ENCODE measurements around the gene ZNF469.
A peak's percentile ranks its signal among the peaks of the same experiment; 100 is the strongest.
"Not testable (repeated sequence)": the region's sequence is repeated elsewhere in the genome, so short reads cannot be mapped to it uniquely, and the experiment has no call there.

The ZNF469 gene

DNA sequence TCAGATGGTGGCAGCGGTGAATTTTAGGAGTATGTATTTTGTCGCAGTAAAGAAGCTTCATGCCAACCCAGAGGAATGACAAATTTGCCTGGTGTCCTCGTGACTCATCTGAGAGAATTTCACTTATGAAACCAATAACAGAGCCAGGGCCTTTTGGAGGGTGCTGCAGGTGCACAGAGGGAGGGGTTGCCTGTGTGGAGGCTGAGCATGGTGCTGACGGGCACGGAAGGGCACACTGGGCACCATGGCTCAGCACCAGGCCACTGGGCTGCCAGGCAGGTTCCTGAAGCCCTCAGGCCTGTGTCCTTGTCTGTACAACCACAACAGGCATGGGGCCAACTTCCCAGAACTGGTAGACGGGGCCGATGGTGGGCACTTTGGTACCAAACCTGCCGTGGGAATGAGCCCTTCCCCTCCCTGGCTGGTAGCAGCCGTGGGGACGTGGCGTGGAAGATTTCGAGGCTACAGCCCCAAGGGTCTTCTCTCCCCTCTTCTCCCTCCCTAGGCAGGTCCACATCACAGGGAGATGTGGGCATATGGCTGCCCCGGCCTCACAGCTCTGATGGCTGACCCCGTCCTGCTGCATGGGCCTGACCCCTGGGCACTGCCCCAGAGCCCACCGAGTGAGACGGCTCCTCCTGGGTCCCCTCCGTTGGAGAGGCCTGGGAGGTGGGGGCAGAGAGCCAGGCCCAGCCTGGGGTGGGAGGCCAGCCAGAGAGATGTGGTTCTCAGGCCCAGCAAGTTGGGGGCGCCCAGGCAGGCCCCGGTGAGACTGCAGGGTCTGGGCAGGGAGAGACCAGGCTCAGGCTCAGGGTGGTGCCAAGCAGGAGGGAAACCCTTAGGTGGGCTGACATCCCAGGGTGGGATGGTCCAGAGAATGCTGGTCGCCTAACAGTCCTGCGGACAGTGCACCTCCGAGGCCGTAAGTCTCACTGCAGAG, 30.2 kb upstream of the ZNF469 start:
- Mint-ChIP-seq H3K4me1 (peaks cover 12% of the 10 kb centered on the region), H3K9me3 (no peaks in the 10 kb centered on the region), H3K36me3 (no peaks in the 10 kb centered on the region), H3K27me3 (peaks cover 6% of the 10 kb centered on the region), H3K27ac (no peak overlapping the region), H3K4me3 (no peak overlapping the region)
- ATAC-seq = no peak

- no peak overlapping the region for H3K4me3 Mint-ChIP-seq
- no peaks in the 10 kb centered on the region for H3K36me3 Mint-ChIP-seq
- peaks cover 11% of the 10 kb centered on the region for H3K27me3 Mint-ChIP-seq
- no peak overlapping the region for H3K27ac Mint-ChIP-seq
- ATAC-seq = no peak
- peaks cover 7% of the 10 kb centered on the region for H3K4me1 Mint-ChIP-seq
- H3K9me3 Mint-ChIP-seq = no peaks in the 10 kb centered on the region
Observed at GRCh38 chr16:88353232-88353631, 29.5 kb upstream of the ZNF469 start.

DNA sequence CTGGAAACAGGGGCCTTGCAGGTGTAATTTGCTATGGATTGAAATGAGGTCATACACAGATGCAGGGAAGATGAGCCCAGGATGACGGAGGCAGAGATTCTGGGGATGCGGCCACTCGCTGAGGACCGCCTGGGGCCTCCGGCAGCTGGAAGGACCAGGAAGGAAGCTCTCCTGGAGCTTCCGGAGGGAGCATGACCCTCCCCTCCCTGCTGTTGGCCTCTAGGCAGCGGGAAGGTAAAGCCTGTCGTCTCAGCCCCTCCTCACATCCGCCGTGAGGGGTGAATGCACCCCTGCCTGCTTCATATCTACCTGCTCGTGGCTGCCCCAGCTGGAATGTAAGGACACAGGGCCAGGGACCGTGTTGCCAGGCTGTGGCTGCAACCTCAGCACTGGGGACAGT, 29.1 kb upstream of the ZNF469 start:
- no peaks in the 10 kb centered on the region for H3K9me3 Mint-ChIP-seq
- H3K36me3 Mint-ChIP-seq = no peaks in the 10 kb centered on the region
- peaks cover 4% of the 10 kb centered on the region for H3K4me1 Mint-ChIP-seq
- H3K4me3 Mint-ChIP-seq = no peak overlapping the region
- peaks cover 13% of the 10 kb centered on the region for H3K27me3 Mint-ChIP-seq
- H3K27ac Mint-ChIP-seq = no peak overlapping the region
- no peak for ATAC-seq

DNA sequence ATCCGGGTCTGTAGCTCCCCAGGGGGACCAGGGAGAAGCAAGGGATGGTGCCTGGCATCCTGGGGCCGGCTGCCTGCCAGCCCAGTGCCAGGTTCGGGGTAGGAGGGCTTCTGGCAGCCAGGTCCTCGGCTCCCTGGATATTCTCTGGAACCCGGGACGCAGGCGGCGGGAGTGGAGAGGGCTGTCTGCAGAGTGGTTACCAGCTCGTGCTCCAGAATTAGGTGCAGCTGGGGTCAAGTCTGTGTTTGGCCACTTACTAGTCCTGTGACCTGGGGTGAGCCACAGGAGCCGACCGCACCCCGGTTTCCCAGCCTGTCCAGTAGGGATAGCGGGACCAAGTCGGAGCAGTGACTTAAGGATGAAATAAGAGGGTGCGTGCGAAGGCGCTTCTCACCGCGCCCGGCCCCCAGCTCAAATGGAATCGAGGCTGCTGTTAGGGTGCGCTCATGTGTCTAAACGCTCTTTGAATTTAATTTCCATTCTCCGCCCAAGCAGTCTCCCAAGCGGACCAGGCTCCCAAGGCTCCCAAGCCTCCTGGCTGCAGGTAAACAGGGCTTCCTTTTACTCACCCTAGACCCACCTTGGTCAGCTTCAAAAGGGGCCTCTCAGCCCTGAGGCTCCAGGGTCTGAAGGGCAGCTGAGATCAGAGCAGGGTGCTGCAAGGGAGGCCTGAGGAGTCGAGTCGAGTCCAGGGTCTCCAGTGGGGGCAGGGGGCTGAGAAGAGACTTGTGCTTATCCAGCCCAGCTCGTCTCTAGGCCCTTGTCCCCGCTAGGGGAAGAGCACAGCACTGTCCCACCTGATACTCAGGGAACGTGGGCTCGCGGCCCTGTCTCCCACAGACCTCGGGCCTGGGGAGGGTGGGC, 28.3 kb upstream of the ZNF469 start:
- peaks cover under 1% of the 10 kb centered on the region for H3K4me1 Mint-ChIP-seq
- ATAC-seq = no peak
- no peak overlapping the region for H3K27ac Mint-ChIP-seq
- peaks cover 21% of the 10 kb centered on the region for H3K27me3 Mint-ChIP-seq
- no peak overlapping the region for H3K4me3 Mint-ChIP-seq
- no peaks in the 10 kb centered on the region for H3K36me3 Mint-ChIP-seq
- H3K9me3 Mint-ChIP-seq = no peaks in the 10 kb centered on the region

DNA sequence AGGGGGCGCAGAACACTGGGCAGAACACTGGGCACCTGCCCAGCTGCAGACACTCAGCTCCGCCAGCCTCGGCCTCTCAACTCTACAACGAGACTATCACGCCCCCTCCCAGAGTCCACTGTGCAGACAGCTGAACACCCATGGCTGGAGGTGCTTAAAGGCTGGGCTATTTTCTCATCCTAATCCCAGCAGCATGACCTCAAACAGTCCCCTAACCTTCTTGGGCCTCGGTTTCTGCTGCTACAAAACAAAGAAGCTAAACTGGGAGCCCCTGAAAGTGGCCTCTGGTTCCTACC, 27.7 kb upstream of the ZNF469 start:
- ATAC-seq = no peak
- no peaks in the 10 kb centered on the region for H3K36me3 Mint-ChIP-seq
- H3K27ac Mint-ChIP-seq = no peak overlapping the region
- peaks cover 27% of the 10 kb centered on the region for H3K27me3 Mint-ChIP-seq
- H3K9me3 Mint-ChIP-seq = no peaks in the 10 kb centered on the region
- no peak overlapping the region for H3K4me3 Mint-ChIP-seq
- no peaks in the 10 kb centered on the region for H3K4me1 Mint-ChIP-seq

DNA sequence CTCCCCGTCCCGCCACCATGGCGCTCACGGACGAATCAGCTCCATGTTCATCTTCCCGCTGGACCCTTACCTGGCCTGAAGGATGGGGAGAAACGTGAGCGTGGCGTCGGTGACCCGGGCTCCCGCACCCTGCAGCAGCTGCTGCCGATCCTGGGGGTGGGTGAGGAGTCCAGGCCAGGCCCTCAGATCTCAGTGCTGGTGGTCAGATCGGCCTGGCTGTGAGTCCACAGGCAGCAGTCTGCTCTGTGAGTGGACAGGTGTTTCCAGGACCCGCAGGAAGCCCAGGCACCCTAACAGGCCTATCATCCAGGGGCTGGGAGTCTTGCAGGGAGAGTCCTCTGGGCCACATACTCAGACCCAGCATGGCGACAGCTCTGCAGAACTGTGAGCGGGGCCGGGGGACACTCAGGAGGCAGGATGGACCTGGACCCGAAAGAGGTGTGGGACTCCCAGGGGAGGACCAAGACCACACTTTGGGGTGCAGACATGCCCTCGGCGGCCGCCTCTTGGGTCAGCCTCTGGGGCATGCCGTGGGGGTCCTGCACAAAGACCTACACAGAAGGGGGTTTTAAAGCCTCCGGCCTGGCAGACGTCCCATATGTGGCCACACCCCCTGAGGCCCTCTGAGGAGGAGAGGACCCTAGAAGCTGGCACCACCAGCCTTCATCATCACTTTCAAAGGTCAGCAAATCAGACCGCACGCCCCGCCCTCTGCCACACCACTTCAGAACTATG, 27.2 kb upstream of the ZNF469 start:
- Mint-ChIP-seq H3K27me3 (peaks cover 28% of the 10 kb centered on the region), H3K4me1 (no peaks in the 10 kb centered on the region), H3K9me3 (no peaks in the 10 kb centered on the region), H3K4me3 (no peak overlapping the region), H3K36me3 (no peaks in the 10 kb centered on the region), H3K27ac (no peak overlapping the region)
- no peak for ATAC-seq

GRCh38 chr16:88356124-88356726, 26.5 kb upstream of the ZNF469 start:
- Mint-ChIP-seq H3K36me3 (no peaks in the 10 kb centered on the region), H3K27me3 (peaks cover 28% of the 10 kb centered on the region), H3K4me3 (no peak overlapping the region), H3K9me3 (no peaks in the 10 kb centered on the region), H3K4me1 (no peaks in the 10 kb centered on the region), H3K27ac (no peak overlapping the region)
- no peak for ATAC-seq

- peaks cover 28% of the 10 kb centered on the region for H3K27me3 Mint-ChIP-seq
- no peak overlapping the region for H3K4me3 Mint-ChIP-seq
- H3K27ac Mint-ChIP-seq = no peak overlapping the region
- no peaks in the 10 kb centered on the region for H3K9me3 Mint-ChIP-seq
- H3K36me3 Mint-ChIP-seq = no peaks in the 10 kb centered on the region
- no peak for ATAC-seq
- H3K4me1 Mint-ChIP-seq = no peaks in the 10 kb centered on the region
Observed at GRCh38 chr16:88356727-88357199, 26.0 kb upstream of the ZNF469 start.

- Mint-ChIP-seq H3K9me3 (no peaks in the 10 kb centered on the region), H3K36me3 (no peaks in the 10 kb centered on the region), H3K4me3 (no peak overlapping the region), H3K4me1 (no peaks in the 10 kb centered on the region), H3K27ac (no peak overlapping the region), H3K27me3 (peaks cover 28% of the 10 kb centered on the region)
- no peak for ATAC-seq
Observed at GRCh38 chr16:88357317-88358022, 25.3 kb upstream of the ZNF469 start.

DNA sequence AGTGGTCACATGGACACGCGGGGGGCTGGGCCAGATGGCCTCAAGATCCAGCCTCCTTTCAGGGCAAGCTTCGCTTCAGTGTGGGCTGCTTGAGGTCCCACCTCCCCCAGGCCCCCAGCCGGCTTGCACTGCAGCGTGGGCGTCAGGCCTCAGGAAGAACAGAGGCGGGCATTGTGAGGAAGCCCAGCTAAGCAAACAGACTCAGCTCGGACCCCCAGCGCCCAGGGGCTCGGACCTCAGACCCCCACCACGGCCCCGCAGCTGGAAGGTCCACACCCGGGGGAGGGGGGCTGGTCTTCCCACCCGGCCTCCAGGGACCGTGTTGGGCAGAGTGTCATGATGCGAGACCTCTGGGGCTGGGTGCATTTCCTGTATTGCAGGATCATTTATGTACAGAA, 24.7 kb upstream of the ZNF469 start:
- no peaks in the 10 kb centered on the region for H3K9me3 Mint-ChIP-seq

DNA sequence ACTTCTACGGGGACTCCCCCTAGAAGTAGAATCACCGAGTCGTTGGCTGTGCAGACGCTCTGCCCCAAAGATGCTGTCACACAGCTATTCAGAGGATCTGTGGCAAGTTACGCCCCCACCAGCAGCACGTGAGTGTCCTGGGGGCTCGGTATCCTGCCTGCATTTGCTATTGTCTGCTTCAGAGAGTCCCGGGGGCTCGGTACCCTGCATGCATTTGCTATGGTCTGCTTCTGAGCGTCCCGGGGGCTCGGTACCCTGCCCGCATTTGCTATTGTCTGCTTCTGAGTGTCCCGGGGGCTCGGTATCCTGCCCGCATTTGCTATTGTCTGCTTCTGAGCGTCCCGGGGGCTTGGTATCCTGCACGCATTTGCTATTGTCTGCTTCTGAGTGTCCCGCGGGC, 23.8 kb upstream of the ZNF469 start:
- Mint-ChIP-seq H3K36me3 (peaks cover 8% of the 10 kb centered on the region), H3K9me3 (no peaks in the 10 kb centered on the region), H3K4me3 (no peak overlapping the region), H3K27ac (no peak overlapping the region), H3K27me3 (peaks cover 28% of the 10 kb centered on the region), H3K4me1 (peaks cover 9% of the 10 kb centered on the region)
- ATAC-seq = no peak

More for the DNA sequence above, 24.7 kb upstream of the ZNF469 start:
- H3K36me3 Mint-ChIP-seq = peaks cover 1% of the 10 kb centered on the region
- no peak overlapping the region for H3K4me3 Mint-ChIP-seq
- ATAC-seq = peak; percentile 21
- peaks cover 28% of the 10 kb centered on the region for H3K27me3 Mint-ChIP-seq
- no peak overlapping the region for H3K27ac Mint-ChIP-seq
- H3K4me1 Mint-ChIP-seq = no peaks in the 10 kb centered on the region

DNA sequence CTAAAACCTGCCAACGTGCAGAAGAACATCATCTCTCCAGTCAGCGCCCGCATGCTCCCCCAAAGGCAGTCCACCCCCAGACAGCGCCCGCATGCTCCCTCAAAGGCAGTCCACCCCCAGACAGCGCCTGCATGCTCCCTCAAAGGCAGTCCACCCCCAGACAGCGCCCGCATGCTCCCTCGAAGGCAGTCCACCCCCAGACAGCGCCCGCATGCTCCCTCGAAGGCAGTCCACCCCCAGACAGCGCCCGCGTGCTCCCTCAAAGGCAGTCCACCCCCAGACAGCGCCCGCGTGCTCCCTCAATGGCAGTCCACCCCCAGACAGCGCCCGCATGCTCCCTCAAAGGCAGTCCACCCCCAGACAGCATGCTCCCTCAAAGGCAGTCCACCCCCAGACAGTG, 22.4 kb upstream of the ZNF469 start:
- not testable (repeated sequence) for ATAC-seq, H3K4me1 Mint-ChIP-seq, H3K36me3 Mint-ChIP-seq, H3K27ac Mint-ChIP-seq, H3K4me3 Mint-ChIP-seq, H3K9me3 Mint-ChIP-seq
- peaks cover 28% of the 10 kb centered on the region for H3K27me3 Mint-ChIP-seq

DNA sequence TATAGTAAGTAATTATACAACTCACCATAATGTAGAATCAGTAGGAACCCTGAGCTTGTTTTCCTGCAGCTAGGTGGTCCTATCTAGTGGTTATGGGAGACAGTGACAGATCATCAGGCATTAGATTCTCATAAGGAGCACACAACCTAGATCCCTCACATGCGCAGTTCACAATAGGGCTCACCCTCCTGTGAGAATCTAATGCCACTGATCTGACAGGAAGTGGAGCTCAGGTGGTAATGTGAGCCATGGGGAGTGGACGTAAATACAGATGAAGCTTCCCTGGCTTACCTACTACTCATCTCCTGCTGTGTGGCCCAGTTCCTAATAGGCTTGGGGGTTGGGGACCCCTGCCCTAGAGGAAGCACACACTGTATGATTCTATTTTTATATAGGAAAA, 21.8 kb upstream of the ZNF469 start:
- Mint-ChIP-seq H3K4me1 (peaks cover 9% of the 10 kb centered on the region), H3K27ac (no peak overlapping the region), H3K36me3 (peaks cover 8% of the 10 kb centered on the region), H3K27me3 (peaks cover 28% of the 10 kb centered on the region), H3K4me3 (no peak overlapping the region), H3K9me3 (no peaks in the 10 kb centered on the region)
- no peak for ATAC-seq

DNA sequence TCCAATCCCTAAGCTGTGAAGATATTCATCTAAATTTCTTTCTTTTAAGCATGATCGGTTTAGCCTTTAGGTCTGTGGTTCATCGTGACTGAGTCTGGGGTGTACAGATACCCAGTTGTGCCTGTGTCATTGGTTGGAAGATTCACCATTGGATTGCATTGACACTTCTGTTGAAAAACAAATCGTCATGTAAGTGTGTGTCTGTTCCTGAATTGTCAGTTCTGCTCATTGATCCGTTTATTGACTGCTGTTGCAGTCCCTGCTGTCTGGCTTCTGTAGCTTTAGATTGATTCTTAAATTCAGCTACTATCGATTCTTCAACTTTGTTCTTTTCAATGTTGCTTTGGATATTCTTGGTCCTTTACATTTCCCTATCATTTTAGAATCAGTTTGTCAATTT, 21.0 kb upstream of the ZNF469 start:
- Mint-ChIP-seq H3K4me3 (no peak overlapping the region), H3K9me3 (no peaks in the 10 kb centered on the region), H3K36me3 (peaks cover 8% of the 10 kb centered on the region), H3K27me3 (peaks cover 28% of the 10 kb centered on the region), H3K4me1 (peaks cover 9% of the 10 kb centered on the region), H3K27ac (no peak overlapping the region)
- no peak for ATAC-seq

All from stimulated activated memory B cell treated with anti-CD40 and anti-IgM and Interleukin-4, amounts not matched to agents 10 μg/mL and 1 μg/mL and 100 μg/mL, for 72 hours (primary cell).